IPS-15b (cell line): Measurements from ENCODE around the gene RNGTT.
"Not testable (repeated sequence)": the region's sequence is repeated elsewhere in the genome, so short reads cannot be mapped to it uniquely, and the experiment has no call there.

ENCODE experiments used
- H3K27me3 ChIP-seq: one replicate; pipeline ENCODE4 v1.6.1; 2013; ENCODE audit warnings: low read length; ENCODE audit not compliant: control insufficient read depth, insufficient read depth
- H3K36me3 ChIP-seq: one replicate; pipeline ENCODE4 v1.6.1; 2013; ENCODE audit warnings: low read length; ENCODE audit not compliant: control insufficient read depth, insufficient read depth
- H3K4me1 ChIP-seq: one replicate; pipeline ENCODE4 v1.6.1; 2013; ENCODE audit warnings: mild to moderate bottlenecking, low read length; ENCODE audit not compliant: control insufficient read depth, insufficient read depth
- H3K4me3 ChIP-seq: one replicate; pipeline ENCODE4 v1.5.1; 2013; ENCODE audit warnings: low read depth, low read length
- H3K9ac ChIP-seq: one replicate; pipeline ENCODE4 v1.6.1; 2013; ENCODE audit warnings: low read depth, mild to moderate bottlenecking, low read length
- H3K9me3 ChIP-seq: one replicate; pipeline ENCODE4 v1.6.1; 2013; ENCODE audit warnings: mild to moderate bottlenecking, low read length; ENCODE audit not compliant: control insufficient read depth, insufficient read depth

RNGTT gene

GRCh38 chr6:88920774-88921733 lies 42.4 kb downstream of the RNGTT start:
- Histone ChIP-seq H3K27me3 (no peaks in the 10 kb centered on the region), H3K9me3 (no peaks in the 10 kb centered on the region), H3K36me3 (peaks cover 5% of the 10 kb centered on the region), H3K4me3 (no peak overlapping the region), H3K9ac (no peak overlapping the region), H3K4me1 (no peaks in the 10 kb centered on the region)

DNA sequence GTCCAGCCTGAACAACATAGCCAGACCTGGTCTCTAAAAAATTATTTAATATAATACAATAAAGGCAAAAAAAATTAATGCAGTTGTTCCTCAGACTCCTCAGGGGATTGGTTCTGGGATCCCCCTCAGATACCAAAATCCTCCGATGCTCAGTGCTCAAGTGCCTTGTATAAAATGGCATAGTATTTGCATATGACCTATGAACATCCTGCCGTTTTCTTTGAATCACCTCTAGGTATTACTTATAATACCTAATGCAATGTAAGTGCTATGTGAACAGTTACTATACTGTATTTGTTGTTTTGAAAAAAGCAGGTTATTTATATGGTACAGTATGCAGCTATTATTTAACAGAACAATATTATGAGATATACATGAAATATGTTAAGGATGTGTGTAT lies 43.3 kb downstream of the RNGTT start:
- Histone ChIP-seq H3K4me3 (no peak overlapping the region), H3K27me3 (no peaks in the 10 kb centered on the region), H3K36me3 (peaks cover 5% of the 10 kb centered on the region), H3K4me1 (no peaks in the 10 kb centered on the region), H3K9me3 (no peaks in the 10 kb centered on the region), H3K9ac (no peak overlapping the region)

GRCh38 chr6:88919032-88919431 lies 44.4 kb downstream of the RNGTT start:
- H3K4me1 ChIP-seq: peaks cover 7% of the 10 kb centered on the region
- H3K9me3 ChIP-seq: no peaks in the 10 kb centered on the region
- no peaks in the 10 kb centered on the region for H3K27me3 ChIP-seq
- H3K9ac ChIP-seq: no peak overlapping the region
- H3K36me3 ChIP-seq: peaks cover 5% of the 10 kb centered on the region
- H3K4me3 ChIP-seq: no peak overlapping the region

GRCh38 chr6:88916615-88917208 lies 46.7 kb downstream of the RNGTT start:
- H3K27me3 ChIP-seq: no peaks in the 10 kb centered on the region

DNA sequence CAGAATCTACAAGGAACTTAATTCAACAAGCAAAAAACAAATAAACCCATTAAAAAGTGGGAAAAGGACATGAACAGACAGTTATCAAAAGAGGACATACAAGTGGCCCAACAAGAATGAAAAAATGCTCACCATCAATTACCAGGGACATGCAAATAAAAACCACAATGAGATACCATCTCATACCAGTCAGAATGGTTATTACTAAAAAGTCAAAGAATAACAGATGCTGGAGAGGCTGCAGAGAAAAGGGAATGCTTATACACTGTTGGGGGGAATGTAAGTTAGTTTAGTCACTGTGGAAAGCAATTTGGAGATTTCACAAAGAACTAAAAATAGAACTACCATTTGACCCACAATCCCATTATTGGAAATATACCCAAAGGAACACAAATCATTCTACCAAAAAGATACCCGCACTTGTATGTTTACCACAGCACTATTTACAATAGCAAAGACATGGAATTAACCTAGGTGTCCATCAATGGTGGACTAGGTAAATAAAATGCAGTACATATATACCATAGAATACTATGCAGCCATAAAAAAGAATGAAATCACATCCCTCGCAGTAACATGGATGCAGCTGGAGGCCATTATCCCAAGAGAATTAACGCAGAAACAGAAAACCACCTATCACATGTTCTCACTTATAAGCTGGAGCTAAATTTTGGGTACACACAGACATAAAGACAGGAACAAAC lies 48.4 kb downstream of the RNGTT start:
- H3K9me3 ChIP-seq: no peaks in the 10 kb centered on the region
- H3K4me1 ChIP-seq: peaks cover 16% of the 10 kb centered on the region
- H3K36me3 ChIP-seq: no peaks in the 10 kb centered on the region
- H3K27me3 ChIP-seq: no peaks in the 10 kb centered on the region
- no peak overlapping the region for H3K9ac ChIP-seq
- H3K4me3 ChIP-seq: no peak overlapping the region

More at GRCh38 chr6:88916615-88917208, 46.7 kb downstream of the RNGTT start:
- Histone ChIP-seq H3K36me3 (no peaks in the 10 kb centered on the region), H3K9ac (no peak overlapping the region), H3K4me3 (no peak overlapping the region), H3K9me3 (no peaks in the 10 kb centered on the region), H3K4me1 (peaks cover 16% of the 10 kb centered on the region)

DNA sequence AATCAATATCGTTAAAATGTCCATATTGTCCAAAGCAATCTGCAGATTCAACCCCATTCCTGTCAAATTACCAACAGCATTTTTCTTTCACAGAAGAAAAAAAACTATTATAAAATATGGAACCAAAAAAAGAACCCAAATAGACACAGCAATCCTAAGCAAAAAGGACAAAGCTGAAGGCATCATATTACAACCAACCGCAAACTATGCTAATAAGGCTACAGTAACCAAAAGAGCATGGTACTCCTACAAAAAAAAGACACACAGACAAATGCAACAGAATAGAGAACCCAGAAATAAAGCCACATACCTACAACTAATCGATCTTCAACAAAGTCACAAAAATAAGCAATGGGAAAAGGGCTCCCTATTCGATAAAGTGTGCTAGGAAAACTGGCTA lies 49.2 kb downstream of the RNGTT start:
- H3K4me1 ChIP-seq: peaks cover 16% of the 10 kb centered on the region
- H3K36me3 ChIP-seq: no peaks in the 10 kb centered on the region
- H3K9me3 ChIP-seq: no peaks in the 10 kb centered on the region
- H3K27me3 ChIP-seq: no peaks in the 10 kb centered on the region
- H3K9ac ChIP-seq: no peak overlapping the region
- no peak overlapping the region for H3K4me3 ChIP-seq

DNA sequence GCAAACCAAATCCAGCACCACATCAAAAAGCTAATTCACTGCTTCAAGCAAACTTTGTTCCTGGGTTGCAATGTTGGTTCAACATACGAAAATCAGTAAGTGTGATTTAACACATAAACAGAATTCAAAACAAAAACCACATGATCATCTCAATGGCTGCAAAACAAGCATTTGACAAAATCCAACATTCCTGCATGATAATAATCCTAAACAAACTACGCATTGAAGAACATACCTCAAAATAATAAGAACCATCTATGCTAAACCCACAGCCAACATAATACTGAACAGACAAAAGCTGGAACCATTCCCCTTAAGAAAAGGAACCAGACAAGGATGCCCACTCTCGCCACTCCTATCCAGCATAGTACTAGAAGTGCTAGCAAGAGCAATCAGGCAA lies 49.9 kb downstream of the RNGTT start:
- peaks cover 16% of the 10 kb centered on the region for H3K4me1 ChIP-seq
- H3K4me3 ChIP-seq: no peak overlapping the region
- no peaks in the 10 kb centered on the region for H3K27me3 ChIP-seq
- H3K36me3 ChIP-seq: no peaks in the 10 kb centered on the region
- no peak overlapping the region for H3K9ac ChIP-seq
- H3K9me3 ChIP-seq: no peaks in the 10 kb centered on the region

DNA sequence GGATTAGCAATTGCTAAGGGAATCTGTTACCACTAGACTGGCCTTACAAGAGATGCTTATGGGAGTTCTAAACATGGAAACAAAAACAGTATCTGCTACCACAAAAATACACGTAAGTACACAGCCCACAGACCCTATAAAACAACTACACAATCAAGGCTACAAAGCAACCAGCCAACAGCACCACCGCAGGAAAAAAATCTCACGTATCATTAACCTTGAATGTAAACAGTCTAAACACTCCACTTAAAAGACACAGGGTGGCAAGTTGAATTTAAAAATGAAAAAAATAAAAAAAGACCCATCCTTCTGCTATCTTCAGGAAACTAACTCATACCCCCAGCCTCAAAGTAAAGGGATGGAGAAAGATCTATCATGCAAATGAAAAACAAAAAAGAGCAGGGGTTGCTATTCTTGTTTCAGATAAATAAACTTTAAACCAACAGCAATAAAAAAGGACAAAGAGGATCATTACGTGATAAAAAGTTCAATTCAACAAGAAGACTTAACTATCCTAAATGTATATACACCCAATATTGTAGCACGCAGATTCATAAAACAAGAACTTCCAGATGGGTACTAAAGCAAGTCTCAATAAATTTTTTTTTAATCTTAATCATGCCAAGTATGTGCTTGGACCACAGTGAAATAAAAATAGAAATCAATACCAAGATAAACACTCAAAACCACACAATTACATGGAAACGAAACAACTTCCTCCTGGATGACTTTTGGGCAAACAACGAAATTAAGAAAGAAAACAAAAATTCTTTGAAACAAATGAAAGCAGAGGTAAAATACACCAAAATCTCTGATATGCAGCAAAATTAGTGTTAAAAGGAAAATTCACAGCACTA lies 52.3 kb downstream of the RNGTT start:
- Histone ChIP-seq H3K4me3 (no peak overlapping the region), H3K9me3 (no peaks in the 10 kb centered on the region), H3K27me3 (no peaks in the 10 kb centered on the region), H3K9ac (no peak overlapping the region), H3K4me1 (peaks cover 16% of the 10 kb centered on the region), H3K36me3 (no peaks in the 10 kb centered on the region)

DNA sequence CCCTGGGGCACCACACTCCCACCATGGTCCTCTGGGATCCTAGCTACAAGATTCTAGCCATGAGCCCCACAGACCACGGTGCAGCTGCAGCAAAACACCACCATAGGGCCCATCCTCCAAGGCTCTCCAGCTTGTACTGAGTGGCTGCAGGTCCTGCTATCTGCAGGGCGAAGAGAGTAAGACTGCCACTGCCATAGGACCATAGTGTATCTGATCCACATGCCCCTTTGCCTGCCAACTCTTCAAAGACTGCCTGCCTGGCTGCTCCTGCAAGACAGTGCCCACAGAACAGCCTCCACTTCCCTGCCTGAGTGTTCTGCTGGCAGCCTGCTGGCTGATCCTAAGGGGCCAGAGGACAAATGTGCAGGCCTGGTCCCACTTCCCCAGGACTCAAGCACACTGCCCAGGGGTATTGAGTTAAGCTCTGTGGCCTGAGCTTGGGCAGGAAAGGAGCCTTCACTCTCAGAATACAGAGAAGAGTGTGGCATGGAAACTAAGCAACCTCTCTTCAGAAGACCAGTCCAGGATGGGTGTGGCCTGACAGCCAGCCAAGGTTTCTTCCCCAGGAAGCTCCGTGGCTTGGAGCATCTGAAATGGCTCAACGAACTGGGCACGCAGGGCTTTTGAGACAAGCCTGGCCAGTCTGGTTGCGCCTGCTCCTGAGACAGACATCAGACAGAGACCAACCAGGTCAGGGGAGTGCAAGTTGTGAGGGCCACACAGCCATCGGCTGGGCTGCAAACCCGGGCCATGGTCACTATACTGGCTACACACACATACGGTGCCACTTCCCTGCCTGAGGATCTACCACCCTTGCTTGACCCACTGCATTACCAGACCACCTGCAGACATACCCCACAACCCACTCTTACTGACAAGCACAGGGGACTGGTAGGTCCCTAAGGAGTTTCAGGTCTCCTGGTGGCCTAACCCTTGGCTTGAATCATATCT lies 54.5 kb downstream of the RNGTT start:
- no peak overlapping the region for H3K9ac ChIP-seq

DNA sequence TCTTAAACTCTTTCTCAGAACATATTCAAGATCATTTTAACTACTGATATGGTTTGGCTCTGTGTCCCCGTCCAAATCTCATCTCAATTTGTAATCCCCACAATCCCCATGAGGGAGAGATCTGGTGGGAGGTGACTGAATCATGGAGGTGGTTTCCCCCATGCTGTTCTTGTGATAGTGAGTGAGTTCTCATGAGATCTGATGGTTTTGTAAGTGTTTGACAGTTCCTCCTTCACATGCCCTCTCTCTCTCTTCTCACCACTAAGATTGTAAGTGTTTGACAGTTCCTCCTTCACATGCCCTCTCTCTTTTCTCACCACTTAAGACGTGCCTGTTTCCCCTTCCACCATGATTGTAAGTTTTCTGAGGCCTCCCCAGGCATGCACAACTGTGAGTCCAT lies 56.3 kb downstream of the RNGTT start:
- H3K4me1 ChIP-seq, H3K36me3 ChIP-seq, H3K27me3 ChIP-seq, H3K9me3 ChIP-seq, H3K4me3 ChIP-seq, H3K9ac ChIP-seq: not testable (repeated sequence)

More for the DNA sequence above, 54.5 kb downstream of the RNGTT start:
- H3K9me3 ChIP-seq: no peaks in the 10 kb centered on the region
- H3K27me3 ChIP-seq: no peaks in the 10 kb centered on the region
- no peaks in the 10 kb centered on the region for H3K36me3 ChIP-seq
- H3K4me3 ChIP-seq: no peak overlapping the region
- peaks cover 7% of the 10 kb centered on the region for H3K4me1 ChIP-seq
